HCT116 (cell line): Measurements from ENCODE around the gene RASSF9. TPM values are rescaled to one million over a fixed set of nuclear protein-coding genes. Genes with fewer than 3 reads are reported as not detected.

Source experiments
- ATAC-seq: fragments of 200-7000 bp; cut with Tn5 transposase; 2 replicates; pipeline ENCODE4 v1.9.1; 2020; ENCODE audit warnings: mild to moderate bottlenecking, moderate library complexity
- BruUV-seq: library from RNA; stranded (reverse); fragments of 400-500 nt; replicated peaks from 2 replicates; lab custom pipeline; 2021; lab: Mats Ljungman, UMichigan
- CTCF ChIA-PET: fragments of 300-600 bp; sonication (Branson Sonifier 250); formaldehyde crosslinking; loops from one replicate; lab custom pipeline; 2021; ENCODE audit warnings: antibody characterized with exemption; lab: Charles Lee
- POLR2A ChIA-PET: fragments of 300-600, 350-600 bp; sonication (Branson Sonifier 250); formaldehyde crosslinking; loops from one replicate; lab custom pipeline; 2021; ENCODE audit warnings: antibody characterized with exemption; lab: Charles Lee
- RAD21 ChIA-PET, 2 experiments: fragments of 300-600 bp; sonication (Branson Sonifier 250); formaldehyde crosslinking; loops; one replicate each; lab custom pipeline; 2023; ENCODE audit warnings: low total read pairs in 2 of 2; ENCODE audit not compliant: uncharacterized antibody in 2 of 2, unreplicated experiment in 2 of 2, low non-redundant PET in 1 of 2; lab: Charles Lee
- DNase-seq: peaks from one replicate; pipeline ENCODE4 v3.0.0-alpha.2; 2010; ENCODE audit warnings: low read depth, low spot score
- H2AFZ ChIP-seq: fragments of 200-600 bp; shearing (Covaris generic), sonication (generic); 2 replicates; pipeline ENCODE4 v1.6.1; 2017; ENCODE audit warnings: low read depth, mixed run types, mixed read lengths, antibody characterized with exemption, low read length; ENCODE audit not compliant: poor library complexity, severe bottlenecking
- H3K27ac ChIP-seq: 2 replicates; pipeline ENCODE4 v1.5.1; 2012; ENCODE audit warnings: low read depth, low read length
- H3K27me3 ChIP-seq: fragments of 200-600 bp; sonication (generic); 2 replicates; pipeline ENCODE4 v1.6.1; 2016; ENCODE audit warnings: mixed run types, low read length, mixed read lengths; ENCODE audit not compliant: insufficient read depth
- H3K36me3 ChIP-seq, 2 experiments: fragments of 200-500 bp in 1 of 2; fragments of 200-600 bp in 1 of 2; sonication (Bioruptor generic) in 1 of 2; sonication (generic) in 1 of 2; 2 replicates each; pipeline versions ENCODE4 v1.5.1 to v1.6.1; 2014 to 2016; ENCODE audit warnings: low read length in 2 of 2, inconsistent platforms in 1 of 2, mixed read lengths in 1 of 2, mixed run types in 1 of 2; ENCODE audit not compliant: insufficient read depth in 2 of 2, control insufficient read depth in 1 of 2
- H3K4me1 ChIP-seq, 2 experiments: fragments of 200-600 bp in 1 of 2; sonication (generic) in 1 of 2; 2 replicates each; pipeline versions ENCODE4 v1.5.1 to v1.6.1; 2012 to 2017; ENCODE audit warnings: low read length in 2 of 2, inconsistent platforms in 1 of 2, mild to moderate bottlenecking in 1 of 2, mixed read lengths in 1 of 2, mixed run types in 1 of 2, moderate library complexity in 1 of 2; ENCODE audit not compliant: insufficient read depth in 2 of 2, control insufficient read depth in 1 of 2
- H3K4me2 ChIP-seq: fragments of 200-600 bp; sonication (generic); 2 replicates; pipeline ENCODE4 v1.6.1; 2017; ENCODE audit warnings: mixed run types, low read length, mixed read lengths
- H3K4me3 ChIP-seq, 2 experiments: fragments of 200-600 bp in 1 of 2; sonication (generic) in 1 of 2; replicated peaks in 1 of 2; 2 replicates each; pipeline ENCODE4 v1.5.1; 2011 to 2016; ENCODE audit warnings: low read length in 2 of 2, control low read depth in 1 of 2, low read depth in 1 of 2, mild to moderate bottlenecking in 1 of 2, mixed read lengths in 1 of 2, mixed run types in 1 of 2
- H3K79me2 ChIP-seq: fragments of 200-600 bp; sonication (generic); 2 replicates; pipeline ENCODE4 v1.6.1; 2017; ENCODE audit warnings: mild to moderate bottlenecking, mixed run types, low read length, moderate library complexity, mixed read lengths; ENCODE audit not compliant: insufficient read depth
- H3K9ac ChIP-seq: fragments of 200-600 bp; sonication (generic); 2 replicates; pipeline ENCODE4 v1.6.1; 2016; ENCODE audit warnings: low read length, mixed read lengths
- H3K9me2 ChIP-seq: fragments of 200-600 bp; sonication (generic), shearing (Covaris generic); 2 replicates; pipeline ENCODE4 v1.6.1; 2017; ENCODE audit warnings: mixed run types, mild to moderate bottlenecking, moderate library complexity; ENCODE audit not compliant: insufficient read depth
- H3K9me3 ChIP-seq, 2 experiments: fragments of 200-500 bp in 1 of 2; fragments of 200-600 bp in 1 of 2; sonication (Bioruptor generic) in 1 of 2; sonication (generic) in 1 of 2; 2 replicates each; pipeline ENCODE4 v1.6.1; 2014 to 2017; ENCODE audit warnings: low read length in 2 of 2, mixed read lengths in 2 of 2, inconsistent platforms in 1 of 2, low read depth in 1 of 2, mild to moderate bottlenecking in 1 of 2, mixed run types in 1 of 2, moderate library complexity in 1 of 2; ENCODE audit not compliant: control insufficient read depth in 1 of 2, insufficient read depth in 1 of 2
- H4K20me1 ChIP-seq: fragments of 200-600 bp; sonication (generic), shearing (Covaris generic); 2 replicates; pipeline ENCODE4 v1.6.1; 2017; ENCODE audit warnings: mixed run types, mild to moderate bottlenecking, moderate library complexity; ENCODE audit not compliant: insufficient read depth
- CEBPB ChIP-seq: IDR thresholded peaks from 2 replicates; pipeline ENCODE4 v1.6.1; 2012; ENCODE audit warnings: low read depth
- ELF1 ChIP-seq: IDR thresholded peaks from 2 replicates; pipeline ENCODE4 v1.6.1; 2012; ENCODE audit warnings: low read depth, borderline replicate concordance
- EZH2 ChIP-seq: fragments of 200-600 bp; sonication (generic); IDR thresholded peaks from 2 replicates; pipeline ENCODE4 v1.6.1; 2017; ENCODE audit warnings: antibody characterized with exemption, mixed run types
- JUND ChIP-seq: IDR thresholded peaks from 2 replicates; pipeline ENCODE4 v1.6.1; 2012
- POLR2A ChIP-seq: IDR thresholded peaks from 2 replicates; pipeline ENCODE4 v1.7.0; 2011; ENCODE audit warnings: borderline replicate concordance; ENCODE audit not compliant: insufficient read depth, insufficient read length; ENCODE audit errors: extremely low read depth
- POLR2AphosphoS5 ChIP-seq: IDR thresholded peaks from 2 replicates; pipeline ENCODE4 v1.6.1; 2011; ENCODE audit warnings: mild to moderate bottlenecking, low read depth, low read length, moderate library complexity
- SP1 ChIP-seq: IDR thresholded peaks from 2 replicates; pipeline ENCODE4 v1.6.1; 2012; ENCODE audit warnings: low read depth
- SRF ChIP-seq: IDR thresholded peaks from 2 replicates; pipeline ENCODE4 v1.6.1; 2012; ENCODE audit warnings: low read depth
- TCF7L2 ChIP-seq: IDR thresholded peaks from 2 replicates; pipeline ENCODE4 v1.7.0; 2011; ENCODE audit warnings: borderline replicate concordance, inconsistent platforms; ENCODE audit not compliant: insufficient read depth, insufficient read length; ENCODE audit errors: extremely low read depth
- YY1 ChIP-seq: IDR thresholded peaks from 2 replicates; pipeline ENCODE4 v1.6.1; 2011; ENCODE audit warnings: low read length, low read depth, moderate library complexity, mild to moderate bottlenecking; ENCODE audit not compliant: insufficient replicate concordance; ENCODE audit errors: extremely low read depth
- ZFX ChIP-seq: fragments of 450-650 bp; IDR thresholded peaks from 2 replicates; pipeline ENCODE4 v1.6.1; 2017
- ZNF274 ChIP-seq: fragments of 200-500 bp; sonication (Bioruptor generic); IDR thresholded peaks from 2 replicates; pipeline ENCODE4 v1.6.1; 2014; ENCODE audit warnings: mild to moderate bottlenecking, low read depth, low read length, inconsistent platforms
- intact Hi-C: fragments of 100-400 bp; cut with micrococcal nuclease; formaldehyde crosslinking; loops from 2 replicates; pipeline ENCODE4 v1.10.0; 2022
- total RNA-seq: library from RNA; stranded (reverse); gene quantifications from one replicate; pipeline ENCODE4 v1.2.1, GENCODE V29; 2021; ENCODE audit not compliant: unreplicated experiment
- TF ChIP-seq, protein P1 (sequence below), 3 experiments: fragments of 200-600 bp in 1 of 3; sonication (generic) in 1 of 3; IDR thresholded peaks in 2 of 3; conservative IDR thresholded peaks in 1 of 3; 2 replicates each; pipeline ENCODE4 v1.5.1; 2012 to 2017; ENCODE audit warnings: low read depth in 2 of 3, low read length in 2 of 3, antibody characterized with exemption in 1 of 3, borderline replicate concordance in 1 of 3, control low read depth in 1 of 3, mild to moderate bottlenecking in 1 of 3, mixed read lengths in 1 of 3, mixed run types in 1 of 3, moderate library complexity in 1 of 3; ENCODE audit not compliant: insufficient read depth in 1 of 3
- TF ChIP-seq, protein P2 (sequence below): IDR thresholded peaks from 2 replicates; pipeline ENCODE4 v1.6.1; 2012

The RASSF9 gene
- total RNA-seq, 1 experiment from 2014 or later: not detected

DNA sequence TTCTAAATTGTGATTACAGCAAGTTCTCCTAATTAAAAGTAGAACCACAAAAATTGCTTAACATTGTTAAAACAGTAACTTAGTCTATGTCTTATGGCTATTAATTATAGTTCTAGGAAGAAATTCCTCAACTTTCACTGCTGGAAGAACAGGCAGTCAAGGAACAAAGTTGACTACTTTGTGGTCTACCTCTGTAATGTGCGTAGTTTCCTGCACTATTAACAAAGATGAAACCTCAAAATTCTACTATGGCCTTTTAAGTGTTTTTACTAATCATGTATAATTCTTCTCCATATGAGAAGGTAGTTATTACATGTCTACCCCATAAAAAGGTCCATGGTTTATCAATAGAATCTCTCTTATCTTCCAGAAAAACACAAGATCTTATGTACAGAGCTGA lies 7.6 kb downstream of the RASSF9 start:
- Histone ChIP-seq H3K9me2 (no peaks in the 10 kb centered on the region), H3K27ac (no peak overlapping the region), H4K20me1 (no peaks in the 10 kb centered on the region), H3K9me3 (no peaks in the 10 kb centered on the region), H3K79me2 (no peaks in the 10 kb centered on the region), H3K4me1 (no peaks in the 10 kb centered on the region), H2AFZ (no peak overlapping the region), H3K36me3 (no peaks in the 10 kb centered on the region), H3K4me3 (no peak overlapping the region), H3K9ac (no peak overlapping the region), H3K27me3 (no peaks in the 10 kb centered on the region), H3K4me2 (no peak overlapping the region)
- no TSS peak for BruUV-seq
- CTCF ChIA-PET: no interaction called here
- RAD21 ChIA-PET: no interaction called here
- intact Hi-C loops: no loop called here
- ATAC-seq (no peak), DNase-seq (no peak)
- TF ChIP-seq CEBPB: no peak
- TF ChIP-seq TCF7L2: no peak
- no peak for TF ChIP-seq YY1
- TF ChIP-seq ZNF274: no peak
- TF ChIP-seq POLR2A: no peak
- TF ChIP-seq, protein P1, sequence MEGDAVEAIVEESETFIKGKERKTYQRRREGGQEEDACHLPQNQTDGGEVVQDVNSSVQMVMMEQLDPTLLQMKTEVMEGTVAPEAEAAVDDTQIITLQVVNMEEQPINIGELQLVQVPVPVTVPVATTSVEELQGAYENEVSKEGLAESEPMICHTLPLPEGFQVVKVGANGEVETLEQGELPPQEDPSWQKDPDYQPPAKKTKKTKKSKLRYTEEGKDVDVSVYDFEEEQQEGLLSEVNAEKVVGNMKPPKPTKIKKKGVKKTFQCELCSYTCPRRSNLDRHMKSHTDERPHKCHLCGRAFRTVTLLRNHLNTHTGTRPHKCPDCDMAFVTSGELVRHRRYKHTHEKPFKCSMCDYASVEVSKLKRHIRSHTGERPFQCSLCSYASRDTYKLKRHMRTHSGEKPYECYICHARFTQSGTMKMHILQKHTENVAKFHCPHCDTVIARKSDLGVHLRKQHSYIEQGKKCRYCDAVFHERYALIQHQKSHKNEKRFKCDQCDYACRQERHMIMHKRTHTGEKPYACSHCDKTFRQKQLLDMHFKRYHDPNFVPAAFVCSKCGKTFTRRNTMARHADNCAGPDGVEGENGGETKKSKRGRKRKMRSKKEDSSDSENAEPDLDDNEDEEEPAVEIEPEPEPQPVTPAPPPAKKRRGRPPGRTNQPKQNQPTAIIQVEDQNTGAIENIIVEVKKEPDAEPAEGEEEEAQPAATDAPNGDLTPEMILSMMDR (IDR thresholded peaks at IDR 0.05 in 2 of 3, conservative IDR thresholded peaks at IDR 0.05 in 1 of 3; ENCODE audit: borderline replicate concordance in 1 of 3, insufficient read depth in 1 of 3, low read depth in 2 of 3, low read length in 2 of 3): no peak
- TF ChIP-seq, protein P2, sequence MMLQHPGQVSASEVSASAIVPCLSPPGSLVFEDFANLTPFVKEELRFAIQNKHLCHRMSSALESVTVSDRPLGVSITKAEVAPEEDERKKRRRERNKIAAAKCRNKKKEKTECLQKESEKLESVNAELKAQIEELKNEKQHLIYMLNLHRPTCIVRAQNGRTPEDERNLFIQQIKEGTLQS: no peak
- TF ChIP-seq JUND: no peak
- TF ChIP-seq ZFX: no peak
- TF ChIP-seq ELF1: no peak
- no peak for TF ChIP-seq SP1
- no peak for TF ChIP-seq POLR2AphosphoS5
- TF ChIP-seq EZH2: no peak
- no peak for TF ChIP-seq SRF
- POLR2A ChIA-PET: no interaction called here
